ENCODE data around the gene PRAC1.

Gene PRAC1

DNA sequence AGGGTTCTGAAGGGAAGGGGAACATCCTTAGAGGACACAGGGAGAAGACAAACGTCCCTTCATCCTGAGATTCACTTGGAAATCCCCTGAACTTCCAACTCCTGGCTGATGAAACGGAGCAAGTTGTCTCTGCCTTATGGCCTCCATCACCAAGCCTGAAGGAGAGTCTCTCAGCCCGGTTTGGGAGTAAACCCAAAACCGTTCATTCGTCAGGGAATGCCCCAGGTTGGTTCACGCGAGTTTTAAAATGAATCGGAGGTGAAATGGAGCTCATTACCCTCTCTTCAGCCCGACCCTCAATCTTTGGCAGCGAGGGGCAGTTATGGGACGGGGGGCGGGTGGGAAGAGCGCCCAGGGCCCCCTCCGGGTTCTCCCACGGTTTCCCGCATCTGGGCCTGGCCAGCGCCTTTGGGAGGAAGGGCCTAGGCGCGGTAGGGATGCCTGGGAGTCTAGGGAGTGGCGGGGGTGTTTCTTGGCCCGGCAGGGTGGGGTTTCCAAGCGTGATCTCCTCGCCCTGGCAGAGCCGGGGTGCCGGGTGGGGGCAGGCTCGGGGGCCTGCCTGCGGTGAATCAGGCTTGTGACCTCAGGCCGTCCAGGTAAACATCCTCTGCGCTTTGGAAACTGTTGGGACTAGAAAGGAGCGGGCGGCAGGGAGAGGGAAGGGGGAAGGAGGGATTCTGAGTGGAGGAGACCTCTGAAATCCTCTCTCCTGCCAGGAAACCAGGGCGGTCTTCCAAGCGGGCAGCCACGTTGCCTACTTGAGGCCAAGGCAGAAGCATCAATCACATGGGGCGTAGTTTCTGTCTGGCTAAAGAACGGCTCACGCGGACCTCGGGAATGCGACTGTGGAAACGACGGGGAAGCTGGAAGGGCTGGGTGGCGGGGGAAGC lies 30.3 kb upstream of the PRAC1 start:
- no peak for DNase-seq
- H3K4me3 ChIP-seq (ENCODE audit: control insufficient read depth in 1 of 7, extremely low read depth in 1 of 7, insufficient read depth in 4 of 7, low read depth in 2 of 7, low read length in 6 of 7), result no peak overlapping the region
- no peaks in the 10 kb centered on the region for H3K36me3 ChIP-seq (ENCODE audit: control insufficient read depth in 4 of 4, insufficient read depth in 4 of 4, low read length in 3 of 4)
- H3K9me3 ChIP-seq (ENCODE audit: control extremely low read depth in 1 of 5, control insufficient read depth in 4 of 5, insufficient read depth in 2 of 5, low read depth in 1 of 5, low read length in 4 of 5), result no peaks in the 10 kb centered on the region
- CTCF ChIA-PET, result interaction anchor here (1.4 to 2.3 kb wide), 3 partner anchors 9 to 37 kb away, joined by 3 to 15 read pairs (median 6); partner anchors contain the start of genes PRAC1 and PRAC2
- H3K27ac ChIP-seq (ENCODE audit: insufficient read depth in 1 of 2, low read depth in 1 of 2, low read length in 2 of 2, poor library complexity in 1 of 2, severe bottlenecking in 2 of 2), result no peak overlapping the region
- H3K27me3 ChIP-seq (replicated peaks in 2 of 5; ENCODE audit: control insufficient read depth in 4 of 5, insufficient read depth in 5 of 5, low read length in 4 of 5), result peaks cover 50 to 86% (median 61%) of the 10 kb centered on the region in 5 experiments
- peaks cover 4 to 24% (median 22%) of the 10 kb centered on the region in 4 experiments for H3K4me1 ChIP-seq (ENCODE audit: control extremely low read depth in 1 of 4, control insufficient read depth in 4 of 4, insufficient read depth in 4 of 4, low read length in 3 of 4)
- 12% methylated on average over 28 of the region's 43 CpGs for WGBS (ENCODE audit: insufficient coverage)
- POLR2A ChIA-PET, result no interaction called here

DNA sequence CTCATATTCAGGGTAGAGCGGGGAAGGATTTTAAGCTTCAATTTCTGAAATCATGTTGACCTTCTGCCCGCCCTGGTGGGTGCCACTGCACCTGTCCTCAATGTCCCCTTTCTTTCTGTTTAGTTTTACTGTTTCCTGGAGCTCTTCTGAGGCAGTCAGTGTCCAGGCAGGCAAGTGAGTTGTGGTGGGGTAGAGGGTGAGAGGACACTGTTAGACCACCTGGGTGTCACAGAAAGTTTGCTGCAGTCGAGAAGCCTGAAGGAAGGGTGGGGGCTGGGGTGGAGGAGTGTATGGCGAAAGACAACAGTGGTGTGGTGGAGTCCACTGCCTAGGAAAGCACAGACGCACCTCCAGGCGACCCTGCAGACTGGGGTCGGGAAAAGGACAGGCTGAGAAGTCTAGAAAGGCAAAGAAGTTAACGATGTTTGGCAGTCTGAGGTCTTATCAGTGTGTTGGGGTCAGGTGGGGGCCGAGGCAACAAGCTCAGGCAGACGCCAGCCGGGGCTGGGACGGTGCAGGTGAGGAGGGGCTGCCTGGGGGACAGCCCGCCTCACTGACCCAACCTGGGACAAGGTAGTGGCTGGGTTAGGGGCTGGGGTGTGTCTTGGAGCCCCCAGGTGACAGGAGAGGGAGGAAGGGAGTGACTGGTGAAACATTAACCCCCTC lies 29.5 kb upstream of the PRAC1 start:
- Histone ChIP-seq H3K4me1 (ENCODE audit: control extremely low read depth in 1 of 4, control insufficient read depth in 4 of 4, insufficient read depth in 4 of 4, low read length in 3 of 4) (peaks cover 0 to 16% (median 14%) of the 10 kb centered on the region in 4 experiments), H3K4me3 (ENCODE audit: control insufficient read depth in 1 of 7, extremely low read depth in 1 of 7, insufficient read depth in 4 of 7, low read depth in 2 of 7, low read length in 6 of 7) (no peak overlapping the region), H3K9me3 (ENCODE audit: control extremely low read depth in 1 of 5, control insufficient read depth in 4 of 5, insufficient read depth in 2 of 5, low read depth in 1 of 5, low read length in 4 of 5) (no peaks in the 10 kb centered on the region), H3K36me3 (ENCODE audit: control insufficient read depth in 4 of 4, insufficient read depth in 4 of 4, low read length in 3 of 4) (no peaks in the 10 kb centered on the region), H3K27me3 (replicated peaks in 2 of 5; ENCODE audit: control insufficient read depth in 4 of 5, insufficient read depth in 5 of 5, low read length in 4 of 5) (peaks cover 50 to 93% (median 66%) of the 10 kb centered on the region in 5 experiments), H3K27ac (ENCODE audit: insufficient read depth in 1 of 2, low read depth in 1 of 2, low read length in 2 of 2, poor library complexity in 1 of 2, severe bottlenecking in 2 of 2) (no peak overlapping the region)
- WGBS (ENCODE audit: insufficient coverage), result 10% methylated on average over 13 of the region's 13 CpGs
- ChIA-PET POLR2A (interaction anchor here (1.1 kb wide), 1 partner anchor 16 kb away, joined by 3 read pairs; no protein-coding TSS in a partner anchor), CTCF (interaction anchor here (0.8 to 2.3 kb wide), 3 partner anchors 13 to 40 kb away, joined by 3 to 15 read pairs (median 3); partner anchors contain the start of genes PRAC1 and PRAC2)
- DNase-seq, result no peak

DNA sequence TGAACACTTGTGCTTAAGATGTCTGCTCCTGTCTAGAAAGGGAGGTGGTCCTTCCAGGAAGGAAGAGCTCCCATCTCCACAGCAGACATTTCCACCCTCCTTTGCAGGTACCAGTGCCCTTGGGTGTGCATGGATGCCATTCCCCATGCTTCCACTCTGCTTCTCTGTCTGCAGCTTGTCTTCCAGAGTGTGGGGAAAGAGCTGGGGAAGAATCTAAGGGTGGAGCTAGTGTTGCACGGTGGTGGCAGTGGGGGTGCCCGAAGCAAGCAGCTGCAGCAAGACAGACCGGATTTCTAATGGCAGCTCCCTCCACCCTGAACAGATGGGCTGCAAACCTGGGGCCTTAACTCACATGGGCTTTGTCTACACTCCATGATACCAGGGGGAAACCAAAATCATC lies 28.9 kb upstream of the PRAC1 start:
- H3K4me1 ChIP-seq (ENCODE audit: control extremely low read depth in 1 of 4, control insufficient read depth in 4 of 4, insufficient read depth in 4 of 4, low read length in 3 of 4), result peaks cover 0 to 13% (median 10%) of the 10 kb centered on the region in 4 experiments
- 0% methylated on average over 1 of the region's 3 CpGs for WGBS (ENCODE audit: insufficient coverage)
- POLR2A ChIA-PET, result interaction anchor here (1.1 kb wide), 1 partner anchor 16 kb away, joined by 3 read pairs; no protein-coding TSS in a partner anchor

DNA sequence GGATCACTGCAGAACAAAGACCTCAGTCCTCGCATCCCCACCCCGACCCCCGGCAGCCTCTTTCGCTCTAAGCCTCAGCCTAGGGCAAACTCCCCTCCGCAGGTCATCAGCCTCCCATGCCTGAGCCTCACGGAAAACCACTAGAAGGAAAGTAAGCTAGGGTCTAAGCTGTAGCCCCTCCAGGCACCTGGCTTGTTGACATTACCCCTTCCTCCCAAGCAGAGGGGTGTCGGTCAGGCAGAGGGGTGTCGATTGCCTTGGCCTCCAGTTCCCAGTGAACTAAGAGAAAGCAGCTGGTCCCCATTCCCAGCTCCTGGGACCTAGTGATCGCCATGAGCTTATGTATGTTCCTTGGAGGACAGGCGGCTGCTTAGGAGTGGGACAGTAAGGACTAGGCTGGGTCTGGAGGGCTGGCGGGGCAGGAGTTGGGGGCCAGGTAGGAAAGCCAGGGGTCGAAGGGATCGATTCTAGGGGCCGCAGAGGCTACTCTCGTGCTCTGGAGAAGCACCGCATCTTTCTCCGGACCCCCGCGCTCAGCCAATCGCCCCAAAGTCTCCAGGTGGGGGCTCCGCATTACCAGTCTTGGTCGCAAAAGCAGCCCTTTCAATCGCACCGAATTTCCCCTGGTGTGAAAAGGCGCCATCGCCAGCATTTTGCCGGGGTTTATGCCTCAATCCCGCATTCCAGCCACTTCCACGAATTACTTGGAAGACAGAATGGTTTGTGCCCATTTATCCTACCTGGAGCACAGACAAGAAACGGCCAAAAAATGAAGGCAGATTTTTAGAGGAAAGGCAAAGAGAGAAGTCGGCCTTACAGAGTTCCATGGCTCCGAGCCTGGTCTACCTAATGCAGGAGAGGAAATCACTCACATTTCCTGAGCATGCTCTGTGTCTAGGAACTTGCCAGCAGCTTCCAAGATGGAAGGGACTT lies 27.6 kb upstream of the PRAC1 start:
- 7% methylated on average over 30 of the region's 32 CpGs for WGBS (ENCODE audit: insufficient coverage)
- Histone ChIP-seq H3K4me3 (ENCODE audit: control insufficient read depth in 1 of 7, extremely low read depth in 1 of 7, insufficient read depth in 4 of 7, low read depth in 2 of 7, low read length in 6 of 7) (no peak overlapping the region), H3K27ac (ENCODE audit: insufficient read depth in 1 of 2, low read depth in 1 of 2, low read length in 2 of 2, poor library complexity in 1 of 2, severe bottlenecking in 2 of 2) (no peak overlapping the region), H3K4me1 (ENCODE audit: control extremely low read depth in 1 of 4, control insufficient read depth in 4 of 4, insufficient read depth in 4 of 4, low read length in 3 of 4) (peaks cover 0 to 9% (median 5%) of the 10 kb centered on the region in 4 experiments), H3K9me3 (ENCODE audit: control extremely low read depth in 1 of 5, control insufficient read depth in 4 of 5, insufficient read depth in 2 of 5, low read depth in 1 of 5, low read length in 4 of 5) (no peaks in the 10 kb centered on the region), H3K36me3 (ENCODE audit: control insufficient read depth in 4 of 4, insufficient read depth in 4 of 4, low read length in 3 of 4) (no peaks in the 10 kb centered on the region), H3K27me3 (replicated peaks in 2 of 5; ENCODE audit: control insufficient read depth in 4 of 5, insufficient read depth in 5 of 5, low read length in 4 of 5) (peaks cover 62 to 100% (median 77%) of the 10 kb centered on the region in 5 experiments)
- no peak for DNase-seq
- ChIA-PET POLR2A (no interaction called here), CTCF (interaction anchor here (1.0 to 2.3 kb wide), 4 partner anchors 12 to 86 kb away, joined by 3 to 15 read pairs (median 4); partner anchors contain the start of genes PRAC1 and PRAC2)

More for the DNA sequence above, 28.9 kb upstream of the PRAC1 start:
- Histone ChIP-seq H3K9me3 (ENCODE audit: control extremely low read depth in 1 of 5, control insufficient read depth in 4 of 5, insufficient read depth in 2 of 5, low read depth in 1 of 5, low read length in 4 of 5) (no peaks in the 10 kb centered on the region), H3K27ac (ENCODE audit: insufficient read depth in 1 of 2, low read depth in 1 of 2, low read length in 2 of 2, poor library complexity in 1 of 2, severe bottlenecking in 2 of 2) (no peak overlapping the region), H3K4me3 (ENCODE audit: control insufficient read depth in 1 of 7, extremely low read depth in 1 of 7, insufficient read depth in 4 of 7, low read depth in 2 of 7, low read length in 6 of 7) (no peak overlapping the region), H3K36me3 (ENCODE audit: control insufficient read depth in 4 of 4, insufficient read depth in 4 of 4, low read length in 3 of 4) (no peaks in the 10 kb centered on the region), H3K27me3 (replicated peaks in 2 of 5; ENCODE audit: control insufficient read depth in 4 of 5, insufficient read depth in 5 of 5, low read length in 4 of 5) (peaks cover 52 to 100% (median 73%) of the 10 kb centered on the region in 5 experiments)
- CTCF ChIA-PET, result interaction anchor here (0.8 to 2.3 kb wide), 5 partner anchors 14 to 88 kb away, joined by 3 to 15 read pairs (median 3); partner anchors contain the start of genes PRAC1 and PRAC2
- no peak for DNase-seq

DNA sequence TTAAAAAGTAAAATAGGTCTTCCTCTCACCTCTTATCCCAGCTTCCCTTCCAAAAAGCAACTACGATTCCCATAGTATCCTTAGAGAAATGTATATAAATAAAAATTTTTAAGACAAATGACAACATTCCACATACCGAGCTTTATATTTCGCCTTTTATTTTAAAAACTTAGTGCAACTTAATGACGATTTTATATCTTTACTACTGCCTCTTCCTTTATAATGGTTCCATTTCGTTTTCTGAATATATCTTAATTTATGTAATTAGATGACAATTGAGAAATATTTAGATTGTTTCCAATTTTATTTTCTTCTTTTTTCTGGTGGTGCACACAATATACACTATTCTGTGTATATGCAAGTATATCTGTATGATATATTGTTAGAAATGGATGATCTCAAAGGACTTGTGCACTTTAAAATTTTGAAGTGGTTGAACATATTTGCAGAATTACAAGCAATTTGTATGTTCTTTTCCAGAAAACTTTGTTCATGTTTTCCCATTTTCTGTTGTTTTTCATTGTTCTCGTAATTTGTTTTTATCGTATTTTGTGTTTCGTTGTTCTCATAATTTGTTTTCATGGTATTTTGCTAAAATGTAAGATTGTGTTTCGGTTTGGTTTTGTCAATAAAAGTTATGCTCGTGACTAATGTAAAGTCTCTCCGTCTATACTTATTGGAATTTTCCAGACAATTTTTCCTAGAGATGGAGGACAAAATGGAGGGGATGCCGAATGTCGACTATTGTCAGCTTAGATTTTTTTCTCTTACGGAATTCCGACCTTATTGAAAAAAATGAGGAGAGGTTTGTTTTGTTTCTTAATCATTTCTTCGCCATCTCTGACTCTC lies 26.6 kb upstream of the PRAC1 start:
- Histone ChIP-seq H3K4me1 (ENCODE audit: control extremely low read depth in 1 of 4, control insufficient read depth in 4 of 4, insufficient read depth in 4 of 4, low read length in 3 of 4) (no peaks in the 10 kb centered on the region), H3K27ac (ENCODE audit: insufficient read depth in 1 of 2, low read depth in 1 of 2, low read length in 2 of 2, poor library complexity in 1 of 2, severe bottlenecking in 2 of 2) (no peak overlapping the region), H3K4me3 (ENCODE audit: control insufficient read depth in 1 of 7, extremely low read depth in 1 of 7, insufficient read depth in 4 of 7, low read depth in 2 of 7, low read length in 6 of 7) (no peak overlapping the region), H3K27me3 (replicated peaks in 2 of 5; ENCODE audit: control insufficient read depth in 4 of 5, insufficient read depth in 5 of 5, low read length in 4 of 5) (peaks cover 66 to 100% (median 71%) of the 10 kb centered on the region in 5 experiments), H3K9me3 (ENCODE audit: control extremely low read depth in 1 of 5, control insufficient read depth in 4 of 5, insufficient read depth in 2 of 5, low read depth in 1 of 5, low read length in 4 of 5) (no peaks in the 10 kb centered on the region), H3K36me3 (ENCODE audit: control insufficient read depth in 4 of 4, insufficient read depth in 4 of 4, low read length in 3 of 4) (no peaks in the 10 kb centered on the region)
- CTCF ChIA-PET, result interaction anchor here (1.0 kb wide), 2 partner anchors 11 to 56 kb away, joined by 3 read pairs; no protein-coding TSS in a partner anchor
- DNase-seq, result no peak
- WGBS (ENCODE audit: insufficient coverage), result 26% methylated on average over 11 of the region's 16 CpGs
- POLR2A ChIA-PET, result interaction anchor here (1.6 kb wide), 1 partner anchor 14 kb away, joined by 6 read pairs; no protein-coding TSS in a partner anchor

Measured in common myeloid progenitor, CD34-positive (primary cell).